OCI-LY7 (cell line): ENCODE measurements around the gene UBE2D1. TPM values are rescaled to one million over a fixed set of nuclear protein-coding genes. Genes with fewer than 3 reads are reported as not detected.

ENCODE experiments used
- BruUV-seq: library from RNA; stranded (reverse); fragments of 400-500 nt; replicated peaks from 2 replicates; lab custom pipeline; 2021; lab: Mats Ljungman, UMichigan
- CTCF ChIA-PET: fragments of 300-600 bp; sonication (Branson Sonifier 250); formaldehyde crosslinking; loops from one replicate; lab custom pipeline; 2022; ENCODE audit warnings: antibody characterized with exemption; ENCODE audit not compliant: unreplicated experiment; lab: Charles Lee
- POLR2A ChIA-PET: fragments of 300-600 bp; sonication (Branson Sonifier 250); formaldehyde crosslinking; loops from one replicate; lab custom pipeline; 2022; ENCODE audit warnings: antibody characterized with exemption; lab: Charles Lee
- DNase-seq: peaks from one replicate; pipeline ENCODE4 v3.0.0-alpha.2; 2015; ENCODE audit warnings: low spot score
- H2AFZ ChIP-seq: fragments of 200-600 bp; sonication (generic), shearing (Covaris generic); 2 replicates; pipeline ENCODE4 v1.6.1; 2014; ENCODE audit warnings: mild to moderate bottlenecking, antibody characterized with exemption, low read length, moderate library complexity
- H3K27ac ChIP-seq: fragments of 200-600 bp; sonication (generic); 2 replicates; pipeline ENCODE4 v1.5.1; 2014; ENCODE audit warnings: mixed run types, low read depth, mild to moderate bottlenecking, moderate library complexity, low read length, inconsistent platforms; ENCODE audit not compliant: poor library complexity, severe bottlenecking
- H3K36me3 ChIP-seq: fragments of 200-600 bp; sonication (generic); 2 replicates; pipeline ENCODE4 v1.6.1; 2014; ENCODE audit warnings: mild to moderate bottlenecking, antibody characterized with exemption, low read length, moderate library complexity, mixed read lengths; ENCODE audit not compliant: insufficient read depth
- H3K4me1 ChIP-seq: fragments of 200-600 bp; sonication (generic); 2 replicates; pipeline ENCODE4 v1.5.1; 2014; ENCODE audit warnings: mild to moderate bottlenecking, low read length; ENCODE audit not compliant: insufficient read depth, poor library complexity, severe bottlenecking
- H3K4me2 ChIP-seq: fragments of 200-600 bp; sonication (generic); 2 replicates; pipeline ENCODE4 v1.6.1; 2014; ENCODE audit warnings: mild to moderate bottlenecking, low read length
- H3K4me3 ChIP-seq: fragments of 200-600 bp; sonication (generic); 2 replicates; pipeline ENCODE4 v1.5.1; 2014; ENCODE audit warnings: mild to moderate bottlenecking, low read depth, low read length; ENCODE audit not compliant: poor library complexity, severe bottlenecking
- H3K79me2 ChIP-seq: fragments of 200-600 bp; sonication (generic); 2 replicates; pipeline ENCODE4 v1.6.1; 2016; ENCODE audit warnings: low read depth, mild to moderate bottlenecking, low read length, moderate library complexity, mixed read lengths; ENCODE audit not compliant: insufficient read depth
- H3K9me2 ChIP-seq: fragments of 200-600 bp; sonication (generic); 2 replicates; pipeline ENCODE4 v1.6.1; 2016; ENCODE audit warnings: mild to moderate bottlenecking, low read length, mixed read lengths; ENCODE audit not compliant: insufficient read depth
- H3K9me3 ChIP-seq: fragments of 200-600 bp; sonication (generic); 2 replicates; pipeline ENCODE4 v1.6.1; 2014; ENCODE audit warnings: mild to moderate bottlenecking, mixed run types, low read length, mixed read lengths
- H4K20me1 ChIP-seq: fragments of 200-600 bp; sonication (generic); 2 replicates; pipeline ENCODE4 v1.6.1; 2014; ENCODE audit warnings: mild to moderate bottlenecking, antibody characterized with exemption, low read length, moderate library complexity, mixed read lengths; ENCODE audit not compliant: insufficient read depth
- CTCF ChIP-seq: fragments of 200-600 bp; sonication (generic); conservative IDR thresholded peaks from 2 replicates; pipeline ENCODE4 v1.5.1; 2014; ENCODE audit warnings: mild to moderate bottlenecking, antibody characterized with exemption, low read length, moderate library complexity, mixed read lengths
- EZH2phosphoT487 ChIP-seq: fragments of 200-600 bp; sonication (generic); IDR thresholded peaks from 2 replicates; pipeline ENCODE4 v1.6.1; 2018; ENCODE audit warnings: low read depth, borderline replicate concordance, mild to moderate bottlenecking, mixed run types, antibody characterized with exemption, low read length, moderate library complexity, mixed read lengths
- intact Hi-C: fragments of 100-400 bp; cut with micrococcal nuclease; formaldehyde crosslinking; loops from one replicate; pipeline ENCODE4 v1.10.0; 2022; ENCODE audit not compliant: unreplicated experiment
- total RNA-seq, 2 experiments: library from RNA; depleted of rRNA in 1 of 2; stranded (reverse); fragments of >200 nt in 1 of 2; shearing (Covaris generic) in 1 of 2; gene quantifications; 2 replicates each; pipeline ENCODE4 v1.2.3, GENCODE V29; 2014 to 2022

The UBE2D1 gene
- total RNA-seq, 2 experiments from 2014 or later: 6.8 to 10.0 TPM

GRCh38 chr10:58362027-58362789 lies 27.4 kb downstream of the UBE2D1 start:
- Histone ChIP-seq H3K9me2 (no peaks in the 10 kb centered on the region), H4K20me1 (0 out of 2 replicates have a peak, but pooled peaks cover 4% of the 10 kb centered on the region), H3K9me3 (no peaks in the 10 kb centered on the region), H3K36me3 (peaks cover 13% of the 10 kb centered on the region; the same call in 1 of the 2 replicates), H3K27ac (no peak overlapping the region), H3K4me3 (no peak overlapping the region), H3K79me2 (no peaks in the 10 kb centered on the region), H3K4me1 (no peaks in the 10 kb centered on the region), H3K4me2 (no peak overlapping the region), H2AFZ (no peak overlapping the region)
- no peak for DNase-seq
- no peak for TF ChIP-seq EZH2phosphoT487
- TF ChIP-seq CTCF: no peak
- no TSS peak for BruUV-seq
- ChIA-PET POLR2A (no interaction called here), CTCF (no interaction called here)
- intact Hi-C loops: no loop called here

GRCh38 chr10:58367069-58367468 lies 32.3 kb downstream of the UBE2D1 start:
- Histone ChIP-seq H3K79me2 (no peaks in the 10 kb centered on the region), H3K4me3 (no peak overlapping the region), H3K36me3 (peaks cover 9% of the 10 kb centered on the region; the same call in 1 of the 2 replicates), H3K27ac (no peak overlapping the region), H4K20me1 (no peaks in the 10 kb centered on the region), H3K9me3 (no peaks in the 10 kb centered on the region), H3K9me2 (no peaks in the 10 kb centered on the region), H2AFZ (no peak overlapping the region), H3K4me1 (no peaks in the 10 kb centered on the region), H3K4me2 (no peak overlapping the region)
- DNase-seq: no peak
- TF ChIP-seq EZH2phosphoT487: no peak
- no peak for TF ChIP-seq CTCF
- intact Hi-C loops: no loop called here
- no TSS peak for BruUV-seq
- ChIA-PET CTCF (no interaction called here), POLR2A (interaction anchor here (0.7 to 1.0 kb wide), 4 partner anchors 13 to 99 kb away, joined by 3 to 6 read pairs (median 4); partner anchors contain the start of gene IPMK)

- no peaks in the 10 kb centered on the region for H3K9me2 ChIP-seq
- no peak overlapping the region for H3K4me2 ChIP-seq
- H4K20me1 ChIP-seq: no peaks in the 10 kb centered on the region
- no peak overlapping the region for H2AFZ ChIP-seq
- ChIA-PET POLR2A (no interaction called here), CTCF (no interaction called here)
- no TSS peak for BruUV-seq
- no peaks in the 10 kb centered on the region for H3K4me1 ChIP-seq
- no peak overlapping the region for H3K4me3 ChIP-seq
- no peak overlapping the region for H3K27ac ChIP-seq
- no peak for TF ChIP-seq EZH2phosphoT487
- no peak for TF ChIP-seq CTCF
- H3K36me3 ChIP-seq: no peaks in the 10 kb centered on the region
- intact Hi-C loops: no loop called here
- H3K9me3 ChIP-seq: no peaks in the 10 kb centered on the region
- no peaks in the 10 kb centered on the region for H3K79me2 ChIP-seq
- DNase-seq: no peak
These were observed 36.7 kb downstream of the UBE2D1 start for GRCh38 chr10:58371473-58371872.
